ENCODE results near the gene RPS18. TPM values are rescaled to one million over a fixed set of nuclear protein-coding genes. Genes with fewer than 3 reads are reported as not detected.

RPS18 gene
- total RNA-seq, 3 donors from 2014 or later (not counting 1 experiment from before 2014, with no cell fraction given): 1,182 to 1,707 (median 1,500) TPM

DNA sequence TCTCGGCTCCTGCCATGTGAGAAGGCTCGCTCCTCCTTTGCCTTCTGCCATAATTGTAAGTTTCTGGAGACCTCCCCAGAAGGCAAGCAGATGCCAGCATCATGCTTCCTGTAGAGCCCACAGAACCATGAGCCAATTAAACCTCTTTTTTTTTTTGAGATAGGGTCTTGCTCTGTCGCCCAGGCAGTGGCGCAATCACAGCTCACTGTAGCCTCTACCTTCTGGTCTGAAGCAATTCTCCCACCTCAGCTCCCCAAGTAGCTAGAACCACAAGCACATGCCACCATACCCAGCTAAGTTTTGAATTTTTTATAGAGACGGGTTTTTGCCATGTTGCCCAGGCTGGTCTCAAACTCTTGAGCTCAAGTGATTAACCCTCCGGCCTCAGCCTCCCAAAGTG is 35.0 kb upstream of the RPS18 start:
- peaks cover 3% of the 10 kb centered on the region for H3K27me3 ChIP-seq (ENCODE audit: control insufficient read depth, insufficient read depth, low read length)
- DNase-seq (no peak), ATAC-seq (no peak)
- H3K4me3 ChIP-seq (ENCODE audit: low read length): no peak overlapping the region
- TF ChIP-seq, protein P1, sequence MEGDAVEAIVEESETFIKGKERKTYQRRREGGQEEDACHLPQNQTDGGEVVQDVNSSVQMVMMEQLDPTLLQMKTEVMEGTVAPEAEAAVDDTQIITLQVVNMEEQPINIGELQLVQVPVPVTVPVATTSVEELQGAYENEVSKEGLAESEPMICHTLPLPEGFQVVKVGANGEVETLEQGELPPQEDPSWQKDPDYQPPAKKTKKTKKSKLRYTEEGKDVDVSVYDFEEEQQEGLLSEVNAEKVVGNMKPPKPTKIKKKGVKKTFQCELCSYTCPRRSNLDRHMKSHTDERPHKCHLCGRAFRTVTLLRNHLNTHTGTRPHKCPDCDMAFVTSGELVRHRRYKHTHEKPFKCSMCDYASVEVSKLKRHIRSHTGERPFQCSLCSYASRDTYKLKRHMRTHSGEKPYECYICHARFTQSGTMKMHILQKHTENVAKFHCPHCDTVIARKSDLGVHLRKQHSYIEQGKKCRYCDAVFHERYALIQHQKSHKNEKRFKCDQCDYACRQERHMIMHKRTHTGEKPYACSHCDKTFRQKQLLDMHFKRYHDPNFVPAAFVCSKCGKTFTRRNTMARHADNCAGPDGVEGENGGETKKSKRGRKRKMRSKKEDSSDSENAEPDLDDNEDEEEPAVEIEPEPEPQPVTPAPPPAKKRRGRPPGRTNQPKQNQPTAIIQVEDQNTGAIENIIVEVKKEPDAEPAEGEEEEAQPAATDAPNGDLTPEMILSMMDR (IDR thresholded peaks at IDR 0.05): no peak
- no peaks in the 10 kb centered on the region for H3K4me1 Mint-ChIP-seq
- H3K4me3 Mint-ChIP-seq: no peak overlapping the region
- intact Hi-C loops (cut with micrococcal nuclease): no loop called here
- WGBS (ENCODE audit: insufficient coverage): 91% methylated on average over 6 of the region's 6 CpGs
- H3K27ac Mint-ChIP-seq: no peak overlapping the region
- H3K36me3 ChIP-seq (ENCODE audit: control insufficient read depth, insufficient read depth, low read length): no peaks in the 10 kb centered on the region
- H3K4me1 ChIP-seq (ENCODE audit: control insufficient read depth, insufficient read depth, low read length): no peaks in the 10 kb centered on the region
- H3K9me3 Mint-ChIP-seq: no peaks in the 10 kb centered on the region
- peaks cover 34 to 40% of the 10 kb centered on the region in 2 donors for H3K27me3 Mint-ChIP-seq (ENCODE audit: low read depth in 2 of 2)
- H3K9me3 ChIP-seq (ENCODE audit: control insufficient read depth, insufficient read depth, low read length): no peaks in the 10 kb centered on the region
- H3K27ac ChIP-seq (ENCODE audit: low read length): no peak overlapping the region
- H3K36me3 Mint-ChIP-seq: no peaks in the 10 kb centered on the region

DNA sequence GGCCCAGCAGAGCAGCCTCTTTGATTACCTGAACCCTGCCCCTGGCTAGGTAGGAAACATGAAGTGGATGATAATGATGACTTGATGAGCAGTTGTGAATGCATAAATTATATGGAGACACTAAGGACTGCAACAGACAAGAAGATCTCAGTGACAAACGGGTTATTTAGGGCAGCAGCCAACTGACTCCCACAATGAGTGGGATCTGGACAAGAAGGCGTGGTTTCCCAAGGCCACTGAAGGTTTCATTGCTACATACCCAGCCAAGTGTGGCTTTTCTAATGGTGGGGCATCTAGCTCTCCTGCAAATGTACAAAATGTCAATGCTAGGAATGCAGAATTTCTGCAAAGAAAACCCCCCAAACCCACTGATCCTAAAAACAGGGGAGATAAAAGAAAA is 34.1 kb upstream of the RPS18 start:
- Histone ChIP-seq H3K9me3 (ENCODE audit: control insufficient read depth, insufficient read depth, low read length) (no peaks in the 10 kb centered on the region), H3K4me1 (ENCODE audit: control insufficient read depth, insufficient read depth, low read length) (no peaks in the 10 kb centered on the region), H3K27ac (ENCODE audit: low read length) (no peak overlapping the region), H3K4me3 (ENCODE audit: low read length) (no peak overlapping the region), H3K27me3 (ENCODE audit: control insufficient read depth, insufficient read depth, low read length) (peaks cover 3% of the 10 kb centered on the region), H3K36me3 (ENCODE audit: control insufficient read depth, insufficient read depth, low read length) (no peaks in the 10 kb centered on the region)
- Mint-ChIP-seq H3K36me3 (no peaks in the 10 kb centered on the region), H3K9me3 (no peaks in the 10 kb centered on the region), H3K4me3 (no peak overlapping the region), H3K27ac (no peak overlapping the region), H3K4me1 (no peaks in the 10 kb centered on the region), H3K27me3 (ENCODE audit: low read depth in 2 of 2) (peaks cover 38 to 42% of the 10 kb centered on the region in 2 donors)
- DNase-seq: no peak
- intact Hi-C loops (cut with micrococcal nuclease): no loop called here
- TF ChIP-seq, protein P1 (IDR thresholded peaks at IDR 0.05): no peak
- ATAC-seq: no peak
- 77% methylated on average over 2 of the region's 2 CpGs for WGBS (ENCODE audit: insufficient coverage)

DNA sequence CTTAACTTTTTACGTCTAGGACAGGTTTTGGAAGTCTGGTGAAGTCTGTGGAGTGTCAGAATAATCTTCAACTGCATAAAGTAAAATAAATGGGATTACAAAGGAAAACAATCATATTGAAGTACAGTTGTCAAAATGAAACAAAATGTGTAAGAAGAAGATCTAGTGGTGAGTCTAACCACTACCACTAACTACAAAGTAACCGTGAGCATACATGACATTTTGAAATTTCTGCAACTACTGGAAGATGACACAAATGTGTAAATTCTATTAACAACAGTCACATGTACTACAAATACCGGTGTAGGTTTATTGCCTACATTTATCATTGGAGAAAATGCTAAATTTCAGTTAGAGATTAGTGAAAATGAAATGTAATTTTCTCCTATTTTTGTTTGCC is 29.9 kb upstream of the RPS18 start:
- intact Hi-C loops (cut with micrococcal nuclease): no loop called here
- peaks cover 20 to 28% of the 10 kb centered on the region in 2 donors for H3K27me3 Mint-ChIP-seq (ENCODE audit: low read depth in 2 of 2)
- no peaks in the 10 kb centered on the region for H3K27me3 ChIP-seq (ENCODE audit: control insufficient read depth, insufficient read depth, low read length)

DNA sequence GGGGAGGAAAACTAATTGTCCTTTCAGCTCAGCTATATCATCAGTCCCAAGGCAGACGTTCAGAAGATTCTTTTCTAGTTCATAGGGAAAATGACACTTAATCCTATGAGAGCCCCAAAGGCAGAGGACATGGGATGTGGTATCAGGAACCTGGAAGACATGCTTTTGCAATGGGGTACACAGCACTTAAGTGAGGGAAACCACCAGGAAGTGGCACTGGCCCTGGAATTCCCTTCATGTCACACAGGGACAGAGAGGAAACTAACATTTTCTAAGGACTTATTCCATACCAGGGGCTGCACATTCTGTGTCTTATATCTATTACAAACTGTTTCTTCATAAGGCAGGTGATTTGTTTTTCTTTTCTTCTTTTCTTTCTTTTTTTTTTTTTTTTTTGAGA is 28.4 kb upstream of the RPS18 start:
- H3K27ac Mint-ChIP-seq: no peak overlapping the region

More for the DNA sequence above, 29.9 kb upstream of the RPS18 start:
- DNase-seq (peak in 1 of 2 donors; percentile 19), ATAC-seq (no peak)
- Mint-ChIP-seq H3K9me3 (no peaks in the 10 kb centered on the region), H3K4me3 (no peak overlapping the region), H3K4me1 (no peaks in the 10 kb centered on the region), H3K36me3 (no peaks in the 10 kb centered on the region), H3K27ac (no peak overlapping the region)
- H3K27ac ChIP-seq (ENCODE audit: low read length): no peak overlapping the region
- H3K4me3 ChIP-seq (ENCODE audit: low read length): no peak overlapping the region
- H3K4me1 ChIP-seq (ENCODE audit: control insufficient read depth, insufficient read depth, low read length): no peaks in the 10 kb centered on the region
- no CpG with 5 or more reads among the region's 3 CpGs for WGBS (ENCODE audit: insufficient coverage)
- no peaks in the 10 kb centered on the region for H3K36me3 ChIP-seq (ENCODE audit: control insufficient read depth, insufficient read depth, low read length)
- TF ChIP-seq, protein P1 (IDR thresholded peaks at IDR 0.05): no peak
- no peaks in the 10 kb centered on the region for H3K9me3 ChIP-seq (ENCODE audit: control insufficient read depth, insufficient read depth, low read length)

More for the DNA sequence above, 28.4 kb upstream of the RPS18 start:
- Mint-ChIP-seq H3K4me1 (peaks cover 2 to 8% of the 10 kb centered on the region in 2 donors), H3K27me3 (ENCODE audit: low read depth in 2 of 2) (peaks cover 20 to 28% of the 10 kb centered on the region in 2 donors), H3K9me3 (no peaks in the 10 kb centered on the region), H3K4me3 (no peak overlapping the region), H3K36me3 (no peaks in the 10 kb centered on the region)
- TF ChIP-seq, protein P1 (IDR thresholded peaks at IDR 0.05): no peak
- Histone ChIP-seq H3K4me1 (ENCODE audit: control insufficient read depth, insufficient read depth, low read length) (peaks cover 8% of the 10 kb centered on the region), H3K36me3 (ENCODE audit: control insufficient read depth, insufficient read depth, low read length) (no peaks in the 10 kb centered on the region), H3K9me3 (ENCODE audit: control insufficient read depth, insufficient read depth, low read length) (no peaks in the 10 kb centered on the region), H3K4me3 (ENCODE audit: low read length) (no peak overlapping the region), H3K27me3 (ENCODE audit: control insufficient read depth, insufficient read depth, low read length) (no peaks in the 10 kb centered on the region), H3K27ac (ENCODE audit: low read length) (no peak overlapping the region)
- ATAC-seq (no peak), DNase-seq (no peak)
- 38% methylated on average over 1 of the region's 1 CpG for WGBS (ENCODE audit: insufficient coverage)
- intact Hi-C loops (cut with micrococcal nuclease): no loop called here

Data from natural killer cell (primary cell).